ENCODE results near the gene NOP56.
"Not testable (repeated sequence)": the region's sequence is repeated elsewhere in the genome, so short reads cannot be mapped to it uniquely, and the experiment has no call there.

DNA sequence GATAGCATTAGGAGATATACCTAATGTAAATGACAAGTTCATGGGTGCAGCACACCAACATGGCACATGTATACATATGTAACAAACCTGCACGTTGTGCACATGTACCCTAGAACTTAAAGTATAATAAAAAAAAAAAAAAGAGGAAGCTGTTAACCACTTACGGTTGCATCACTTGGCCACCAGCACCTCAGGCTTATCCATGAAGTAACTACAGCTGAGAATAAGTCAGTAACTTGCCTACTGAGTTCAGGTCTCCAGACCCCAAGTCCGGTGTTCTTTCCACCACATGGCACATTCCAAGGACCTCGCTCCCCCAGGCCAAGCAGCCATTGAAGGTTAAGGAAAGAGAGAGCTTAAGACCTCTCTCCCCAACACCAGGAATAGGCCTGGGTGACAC is 32.4 kb downstream of the NOP56 start:
- not testable (repeated sequence) for TF ChIP-seq EZH2 (IDR thresholded peaks at IDR 0.05; ENCODE audit: borderline replicate concordance, low read depth, low read length, severe bottlenecking)
- TF ChIP-seq, protein P1, sequence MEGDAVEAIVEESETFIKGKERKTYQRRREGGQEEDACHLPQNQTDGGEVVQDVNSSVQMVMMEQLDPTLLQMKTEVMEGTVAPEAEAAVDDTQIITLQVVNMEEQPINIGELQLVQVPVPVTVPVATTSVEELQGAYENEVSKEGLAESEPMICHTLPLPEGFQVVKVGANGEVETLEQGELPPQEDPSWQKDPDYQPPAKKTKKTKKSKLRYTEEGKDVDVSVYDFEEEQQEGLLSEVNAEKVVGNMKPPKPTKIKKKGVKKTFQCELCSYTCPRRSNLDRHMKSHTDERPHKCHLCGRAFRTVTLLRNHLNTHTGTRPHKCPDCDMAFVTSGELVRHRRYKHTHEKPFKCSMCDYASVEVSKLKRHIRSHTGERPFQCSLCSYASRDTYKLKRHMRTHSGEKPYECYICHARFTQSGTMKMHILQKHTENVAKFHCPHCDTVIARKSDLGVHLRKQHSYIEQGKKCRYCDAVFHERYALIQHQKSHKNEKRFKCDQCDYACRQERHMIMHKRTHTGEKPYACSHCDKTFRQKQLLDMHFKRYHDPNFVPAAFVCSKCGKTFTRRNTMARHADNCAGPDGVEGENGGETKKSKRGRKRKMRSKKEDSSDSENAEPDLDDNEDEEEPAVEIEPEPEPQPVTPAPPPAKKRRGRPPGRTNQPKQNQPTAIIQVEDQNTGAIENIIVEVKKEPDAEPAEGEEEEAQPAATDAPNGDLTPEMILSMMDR (IDR thresholded peaks at IDR 0.05; ENCODE audit: borderline replicate concordance, extremely low read depth, low read length, poor library complexity, severe bottlenecking): not testable (repeated sequence)
